Measurements from ENCODE around the gene IZUMO4.
"Not testable (repeated sequence)": the region's sequence is repeated elsewhere in the genome, so short reads cannot be mapped to it uniquely, and the experiment has no call there.

The IZUMO4 gene

GRCh38 chr19:2122251-2122650 is 25.5 kb downstream of the IZUMO4 start:
- no peak for DNase-seq (ENCODE audit: low spot score)

GRCh38 chr19:2122982-2123381 is 26.3 kb downstream of the IZUMO4 start:
- DNase-seq (ENCODE audit: low spot score): no peak

- DNase-seq (ENCODE audit: low spot score): no peak
These were observed 27.1 kb downstream of the IZUMO4 start for GRCh38 chr19:2123682-2124387.

- DNase-seq (ENCODE audit: low spot score): no peak
These were observed 30.3 kb downstream of the IZUMO4 start for GRCh38 chr19:2126879-2127518.

GRCh38 chr19:2127758-2128157 is 31.0 kb downstream of the IZUMO4 start:
- no peak for DNase-seq (ENCODE audit: low spot score)

- not testable (repeated sequence) for DNase-seq (ENCODE audit: low spot score)
These were observed 31.5 kb downstream of the IZUMO4 start for GRCh38 chr19:2128252-2128651.

GRCh38 chr19:2129022-2129421 is 32.3 kb downstream of the IZUMO4 start:
- DNase-seq (ENCODE audit: low spot score): no peak

- no peak for DNase-seq (ENCODE audit: low spot score)
These were observed 32.8 kb downstream of the IZUMO4 start for GRCh38 chr19:2129486-2129885.

- DNase-seq (ENCODE audit: low spot score): no peak
These were observed 33.4 kb downstream of the IZUMO4 start for GRCh38 chr19:2129892-2130770.

- DNase-seq (ENCODE audit: low spot score): not testable (repeated sequence)
These were observed 34.6 kb downstream of the IZUMO4 start for GRCh38 chr19:2131012-2131975.

- DNase-seq (ENCODE audit: low spot score): no peak
These were observed 35.5 kb downstream of the IZUMO4 start for GRCh38 chr19:2132191-2132590.

- DNase-seq (ENCODE audit: low spot score): no peak
These were observed 36.2 kb downstream of the IZUMO4 start for GRCh38 chr19:2132731-2133490.

- DNase-seq (ENCODE audit: low spot score): no peak
These were observed 39.0 kb downstream of the IZUMO4 start for GRCh38 chr19:2135474-2136402.

- DNase-seq (ENCODE audit: low spot score): no peak
These were observed 40.1 kb downstream of the IZUMO4 start for GRCh38 chr19:2136796-2137195.

GRCh38 chr19:2138061-2138728 is 41.5 kb downstream of the IZUMO4 start:
- DNase-seq (ENCODE audit: low spot score): no peak

- DNase-seq (ENCODE audit: low spot score): no peak
These were observed 42.8 kb downstream of the IZUMO4 start for GRCh38 chr19:2139385-2140137.

GRCh38 chr19:2140138-2140569 is 43.4 kb downstream of the IZUMO4 start:
- DNase-seq (ENCODE audit: low spot score): no peak
